SK-N-SH (cell line): Measurements from ENCODE around the gene GALR2. TPM values are rescaled to one million over a fixed set of nuclear protein-coding genes. Genes with fewer than 3 reads are reported as not detected.

ENCODE experiments used
- CTCF ChIA-PET: fragments of 300-600, 350-600 bp; formaldehyde crosslinking; extraction: SDS; loops from one replicate; lab custom pipeline; 2021; lab: Yijun Ruan, JAX
- POLR2A ChIA-PET: fragments of 350-600 bp; sonication (Branson Sonifier 250); formaldehyde crosslinking; extraction: SDS; loops from one replicate; lab custom pipeline; 2020; ENCODE audit warnings: antibody characterized with exemption, inconsistent platforms; lab: Yijun Ruan, JAX
- DNase-seq: peaks from one replicate; pipeline ENCODE4 v3.0.0; 2012
- H2AFZ ChIP-seq: fragments of 200-600 bp; sonication (generic); 2 replicates; pipeline ENCODE4 v1.8.1; 2016; ENCODE audit warnings: antibody characterized with exemption, mild to moderate bottlenecking, low read depth
- H3F3A ChIP-seq: fragments of 200-600 bp; sonication (generic); replicated peaks from 2 replicates; pipeline ENCODE3; 2016; ENCODE audit warnings: antibody characterized with exemption, mild to moderate bottlenecking; ENCODE audit not compliant: insufficient read depth
- H3K27ac ChIP-seq, 2 experiments: fragments of 200-500 bp in 1 of 2; fragments of 200-600 bp in 1 of 2; sonication (Bioruptor generic) in 1 of 2; sonication (generic), shearing (Covaris generic) in 1 of 2; 2 replicates each; pipeline versions ENCODE4 v1.5.1 to v1.6.1; 2014 to 2016; ENCODE audit warnings: low read depth in 2 of 2, inconsistent platforms in 1 of 2, low read length in 1 of 2, mild to moderate bottlenecking in 1 of 2, mixed read lengths in 1 of 2
- H3K27me3 ChIP-seq: fragments of 200-600 bp; sonication (generic), shearing (Covaris generic); 2 replicates; pipeline ENCODE4 v1.6.1; 2016; ENCODE audit warnings: mixed run types; ENCODE audit not compliant: insufficient read depth
- H3K36me3 ChIP-seq, 2 experiments: fragments of 200-500 bp in 1 of 2; fragments of 200-600 bp in 1 of 2; sonication (Bioruptor generic) in 1 of 2; sonication (generic) in 1 of 2; replicated peaks in 1 of 2; 2 replicates each; pipeline versions ENCODE3 to v1.5.1; 2014 to 2016; ENCODE audit warnings: low read length in 1 of 2, mild to moderate bottlenecking in 1 of 2; ENCODE audit not compliant: insufficient read depth in 2 of 2, control insufficient read depth in 1 of 2
- H3K4me1 ChIP-seq, 2 experiments: fragments of 200-500 bp in 1 of 2; fragments of 200-600 bp in 1 of 2; sonication (Bioruptor generic) in 1 of 2; sonication (generic), shearing (Covaris generic) in 1 of 2; 2 replicates each; pipeline versions ENCODE4 v1.5.1 to v1.6.1; 2014 to 2016; ENCODE audit warnings: low read depth in 1 of 2, low read length in 1 of 2, mixed run types in 1 of 2; ENCODE audit not compliant: insufficient read depth in 2 of 2, control insufficient read depth in 1 of 2
- H3K4me2 ChIP-seq: fragments of 200-600 bp; sonication (generic), shearing (Covaris generic); 2 replicates; pipeline ENCODE4 v1.6.1; 2017; ENCODE audit warnings: mixed run types
- H3K4me3 ChIP-seq, 2 experiments: fragments of 200-500 bp in 1 of 2; fragments of 200-600 bp in 1 of 2; sonication (Bioruptor generic) in 1 of 2; sonication (generic), shearing (Covaris generic) in 1 of 2; 2 replicates each; pipeline versions ENCODE4 v1.5.1 to v1.8.1; 2014 to 2016; ENCODE audit warnings: low read depth in 2 of 2, inconsistent platforms in 1 of 2, low read length in 1 of 2, mild to moderate bottlenecking in 1 of 2, mixed read lengths in 1 of 2, moderate library complexity in 1 of 2
- H3K79me2 ChIP-seq: fragments of 200-600 bp; sonication (generic); 2 replicates; pipeline ENCODE4 v1.8.1; 2017; ENCODE audit warnings: mild to moderate bottlenecking; ENCODE audit not compliant: insufficient read depth
- H3K9ac ChIP-seq: fragments of 200-600 bp; sonication (generic); 2 replicates; pipeline ENCODE4 v1.6.1; 2017; ENCODE audit warnings: mixed run types
- H3K9me2 ChIP-seq: fragments of 200-600 bp; sonication (generic); 2 replicates; pipeline ENCODE4 v1.6.1; 2017; ENCODE audit warnings: mixed run types
- H3K9me3 ChIP-seq: fragments of 200-600 bp; sonication (generic); 2 replicates; pipeline ENCODE4 v1.6.1; 2017; ENCODE audit warnings: mixed run types, mild to moderate bottlenecking, moderate library complexity
- H4K20me1 ChIP-seq: fragments of 200-600 bp; sonication (generic); 2 replicates; pipeline ENCODE4 v1.6.1; 2017; ENCODE audit warnings: mild to moderate bottlenecking, mixed run types; ENCODE audit not compliant: insufficient read depth
- CHD2 ChIP-seq: fragments of 150-350 bp; IDR thresholded peaks from 2 replicates; pipeline ENCODE4 v1.6.1; 2018; ENCODE audit warnings: low read length; ENCODE audit not compliant: partially characterized antibody
- ELF1 ChIP-seq: IDR thresholded peaks from 2 replicates; pipeline ENCODE4 v1.4.0; 2012
- FOSL2 ChIP-seq: IDR thresholded peaks from 2 replicates; pipeline ENCODE4 v1.4.0; 2012; ENCODE audit warnings: low read depth, mild to moderate bottlenecking, moderate library complexity, borderline replicate concordance
- FOXJ3 ChIP-seq: sonication (generic); formaldehyde crosslinking; IDR thresholded peaks from 2 replicates; pipeline ENCODE4 v1.5.1; 2020; ENCODE audit warnings: mild to moderate bottlenecking, missing genetic modification reagents
- FOXM1 ChIP-seq: IDR thresholded peaks from 2 replicates; pipeline ENCODE4 v1.4.0; 2012; ENCODE audit warnings: low read depth, mild to moderate bottlenecking
- GABPA ChIP-seq: IDR thresholded peaks from 2 replicates; pipeline ENCODE4 v1.4.0; 2012; ENCODE audit warnings: low read depth, mild to moderate bottlenecking
- IRF3 ChIP-seq: fragments of 150-350 bp; IDR thresholded peaks from 2 replicates; pipeline ENCODE4 v1.6.1; 2016; ENCODE audit warnings: mild to moderate bottlenecking, low read depth, low read length
- MAX ChIP-seq: IDR thresholded peaks from 2 replicates; pipeline ENCODE4 v1.4.0; 2012; ENCODE audit warnings: low read depth
- MEF2A ChIP-seq: IDR thresholded peaks from 2 replicates; pipeline ENCODE4 v1.4.0; 2012; ENCODE audit warnings: low read depth, borderline replicate concordance
- NRF1 ChIP-seq: IDR thresholded peaks from 2 replicates; pipeline ENCODE4 v1.6.1; 2012; ENCODE audit warnings: low read depth, mild to moderate bottlenecking, low read length
- RXRA ChIP-seq: IDR thresholded peaks from 2 replicates; pipeline ENCODE4 v1.4.0; 2012; ENCODE audit warnings: low read depth, mild to moderate bottlenecking, borderline replicate concordance
- SIN3A ChIP-seq: IDR thresholded peaks from 2 replicates; pipeline ENCODE4 v1.6.1; 2012; ENCODE audit warnings: low read depth, mild to moderate bottlenecking, low read length, moderate library complexity, borderline replicate concordance
- SMC3 ChIP-seq: IDR thresholded peaks from 2 replicates; pipeline ENCODE4 v1.6.1; 2012; ENCODE audit warnings: low read depth, low read length, improper control_type of control experiment
- TAF1 ChIP-seq: IDR thresholded peaks from 2 replicates; pipeline ENCODE4 v1.6.1; 2012; ENCODE audit warnings: low read depth, mild to moderate bottlenecking, low read length, moderate library complexity, borderline replicate concordance
- USF1 ChIP-seq: IDR thresholded peaks from 2 replicates; pipeline ENCODE4 v1.4.0; 2012; ENCODE audit warnings: low read depth, borderline replicate concordance
- YY1 ChIP-seq: IDR thresholded peaks from 2 replicates; pipeline ENCODE4 v1.4.0; 2012; ENCODE audit warnings: low read depth, mild to moderate bottlenecking
- WGBS: methylation state at CpG from one replicate; pipeline ENCODE4 v1.1.6; 2017; ENCODE audit warnings: low lambda C conversion rate; 5-methylcytosine and 5-hydroxymethylcytosine counted together
- polyA plus RNA-seq, 3 experiments: library from polyadenylated mRNA; depleted of rRNA; stranded (reverse); fragments of >200 nt; gene quantifications; 2 replicates each; pipeline ENCODE4 v1.2.3, GENCODE V29; 2012

Gene GALR2
- polyA plus RNA-seq, 1 of the 3 experiments (the other 2 are of a cell fraction) = 0.05 TPM

- WGBS = 93% methylated on average over 21 of the region's 32 CpGs
- peaks cover 38 to 93% of the 10 kb centered on the region in 2 experiments for H3K36me3 ChIP-seq
- POLR2A ChIA-PET = interaction anchor here (1.2 to 1.4 kb wide), 2 partner anchors 10 to 13 kb away, joined by 4 to 8 read pairs; partner anchors contain the start of gene EXOC7
These were observed 15.3 kb downstream of the GALR2 start for GRCh38 chr17:76089680-76090516.

More at GRCh38 chr17:76089680-76090516, 15.3 kb downstream of the GALR2 start:
- no peaks in the 10 kb centered on the region for H4K20me1 ChIP-seq
- no peak overlapping the region for H3K9ac ChIP-seq
- no peak overlapping the region for H3K4me3 ChIP-seq
- no peaks in the 10 kb centered on the region for H3F3A ChIP-seq
- no peaks in the 10 kb centered on the region for H3K4me1 ChIP-seq
- H2AFZ ChIP-seq = no peak overlapping the region
- no peaks in the 10 kb centered on the region for H3K27me3 ChIP-seq
- no peaks in the 10 kb centered on the region for H3K9me3 ChIP-seq
- no peak overlapping the region for H3K27ac ChIP-seq
- peak; percentile 22 for DNase-seq
- H3K79me2 ChIP-seq = no peaks in the 10 kb centered on the region; the same call in 1 of the 2 replicates
- CTCF ChIA-PET = interaction anchor here (1.3 to 3.2 kb wide), 5 partner anchors 10 to 185 kb away, joined by 3 to 10 read pairs (median 4); partner anchors contain the start of genes MRPL38 and ZACN
- TF ChIP-seq FOXJ3 (CRISPR knock-in tag) (no peak), TAF1 (no peak), GABPA (no peak), FOSL2 (no peak), SIN3A (no peak), YY1 (no peak), CHD2 (no peak), USF1 (no peak), FOXM1 (no peak), RXRA (no peak), NRF1 (no peak), ELF1 (no peak), MAX (no peak), SMC3 (no peak), IRF3 (no peak), MEF2A (no peak)
- H3K4me2 ChIP-seq = no peak overlapping the region
- no peaks in the 10 kb centered on the region for H3K9me2 ChIP-seq
